OCI-M1 (cell line): ENCODE data around the gene TEX51.
A peak's percentile ranks its signal among the peaks of the same experiment; 100 is the strongest.

ENCODE experiments used
- DNase-seq: peaks from one replicate; lab custom pipeline; 2025; lab: John Stamatoyannopoulos, UW

The TEX51 gene

GRCh38 chr2:126879348-126880298 lies 19.1 kb upstream of the TEX51 start:
- no peak for DNase-seq

GRCh38 chr2:126880324-126880723 lies 18.4 kb upstream of the TEX51 start:
- no peak for DNase-seq

DNA sequence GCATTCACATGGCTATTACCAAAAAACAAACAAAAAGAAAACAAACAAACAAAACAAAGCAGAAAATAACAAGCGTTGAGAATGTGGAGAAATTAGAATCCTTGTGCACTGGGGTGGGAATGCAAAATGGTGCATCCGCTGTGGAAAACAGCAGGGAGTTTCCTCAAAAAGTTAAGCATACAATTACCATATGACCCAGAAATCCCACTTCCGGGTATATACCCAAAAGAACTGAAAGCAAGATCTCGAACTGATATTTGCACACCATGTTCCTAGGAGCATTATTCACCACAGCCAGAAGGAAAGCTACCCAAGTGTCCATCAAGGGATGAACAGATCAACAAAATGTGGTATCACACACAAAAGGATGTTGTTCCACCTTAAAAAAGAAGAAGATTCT lies 17.9 kb upstream of the TEX51 start:
- no peak for DNase-seq

DNA sequence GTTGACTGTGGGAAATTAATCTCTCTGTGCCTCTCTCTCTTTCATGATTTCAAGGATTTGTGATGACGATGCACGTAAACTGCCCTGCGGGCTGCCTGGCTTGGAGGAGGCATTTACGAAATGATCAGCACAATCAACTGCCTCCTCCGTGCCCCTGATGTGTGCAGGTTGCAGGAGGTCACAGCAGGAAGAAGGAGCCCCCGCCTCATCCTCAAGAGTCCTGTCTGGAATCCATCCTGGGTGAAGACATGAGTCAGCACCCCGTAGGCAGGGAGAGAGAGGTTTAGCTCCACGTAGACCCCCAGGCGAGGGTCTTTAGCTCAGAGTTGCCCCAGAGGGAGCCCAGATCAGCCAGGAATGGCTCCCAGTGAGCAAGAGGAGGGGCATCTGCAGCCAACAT lies 17.1 kb upstream of the TEX51 start:
- no peak for DNase-seq

DNA sequence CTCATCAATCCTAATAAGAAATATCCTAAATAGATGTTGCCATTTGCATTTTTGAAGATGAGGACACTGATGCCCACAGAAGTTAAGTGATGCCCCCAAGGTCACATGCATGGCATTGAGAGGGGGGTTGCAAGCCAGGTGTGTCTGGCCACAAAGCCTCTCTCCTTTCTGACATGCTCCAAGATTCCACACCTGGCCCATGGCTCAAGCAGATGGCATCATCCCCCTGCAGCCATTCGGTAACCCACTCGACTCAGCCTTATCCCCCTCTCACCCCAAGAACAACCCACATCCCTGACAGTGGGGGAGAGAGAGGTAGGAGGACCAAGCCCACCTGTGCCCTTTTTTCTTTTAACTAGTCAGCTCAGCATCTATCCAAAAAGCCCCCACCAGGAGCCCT lies 16.5 kb upstream of the TEX51 start:
- no peak for DNase-seq

DNA sequence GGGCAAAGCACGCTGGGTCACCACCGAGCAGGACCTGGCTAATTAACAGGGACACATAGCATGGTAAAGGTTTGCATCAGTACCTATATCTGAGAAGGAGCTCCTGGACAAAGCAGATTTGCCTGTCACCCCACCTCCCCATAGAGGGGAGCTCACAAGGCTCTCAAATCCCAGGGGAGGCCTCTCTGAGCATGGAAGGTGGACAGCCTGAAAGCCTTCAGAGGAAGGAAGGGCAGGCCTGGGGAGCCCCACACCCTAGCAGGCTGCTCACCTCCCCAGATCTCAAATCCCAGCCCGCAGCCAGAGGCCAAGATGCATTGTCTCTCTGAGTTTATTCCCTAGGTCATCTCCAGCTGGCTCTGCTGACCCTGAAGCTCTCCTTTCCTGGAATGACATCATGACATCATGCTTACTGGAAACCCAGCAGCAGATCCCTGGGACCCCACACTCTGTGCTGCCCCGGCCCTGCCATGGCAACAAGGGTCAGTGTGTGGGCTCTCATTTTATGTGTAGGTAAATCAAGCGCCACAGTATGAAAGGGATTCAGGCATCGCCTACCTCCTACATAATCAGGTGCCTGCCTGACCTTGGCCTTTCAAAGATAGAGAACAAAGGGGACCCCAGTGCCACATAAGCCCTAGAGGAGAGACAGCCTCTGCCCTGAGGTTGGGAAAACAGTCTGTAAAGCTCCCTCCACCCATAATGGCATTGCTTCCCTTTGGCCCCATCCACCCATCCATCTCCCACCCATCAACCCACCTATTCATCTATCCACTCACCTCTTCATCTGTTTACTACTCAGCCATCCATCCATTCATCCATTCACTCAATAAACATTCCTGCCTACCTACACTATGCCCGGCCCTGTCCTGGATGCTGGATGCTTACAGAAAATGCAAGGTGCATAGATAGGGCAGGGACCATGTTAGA lies 15.7 kb upstream of the TEX51 start:
- DNase-seq = no peak

DNA sequence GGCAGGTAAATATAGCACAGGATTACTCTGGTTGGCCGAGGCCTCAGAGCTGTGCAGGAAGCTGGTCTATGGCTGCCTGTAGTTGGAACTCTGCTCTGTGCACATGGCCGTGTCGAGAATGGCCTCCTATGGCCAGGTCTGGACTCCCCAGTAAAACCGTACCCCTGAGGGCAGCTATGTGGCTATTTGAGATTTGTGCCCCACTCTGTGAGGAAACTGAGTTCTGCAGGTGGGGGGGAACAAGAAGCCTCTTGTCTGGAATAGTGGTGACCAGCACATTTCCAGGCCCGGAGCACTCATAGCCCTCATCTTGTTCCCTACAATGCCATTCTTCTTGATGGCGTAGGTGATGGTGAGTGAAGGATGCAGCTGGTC lies 15.0 kb upstream of the TEX51 start:
- no peak for DNase-seq

DNA sequence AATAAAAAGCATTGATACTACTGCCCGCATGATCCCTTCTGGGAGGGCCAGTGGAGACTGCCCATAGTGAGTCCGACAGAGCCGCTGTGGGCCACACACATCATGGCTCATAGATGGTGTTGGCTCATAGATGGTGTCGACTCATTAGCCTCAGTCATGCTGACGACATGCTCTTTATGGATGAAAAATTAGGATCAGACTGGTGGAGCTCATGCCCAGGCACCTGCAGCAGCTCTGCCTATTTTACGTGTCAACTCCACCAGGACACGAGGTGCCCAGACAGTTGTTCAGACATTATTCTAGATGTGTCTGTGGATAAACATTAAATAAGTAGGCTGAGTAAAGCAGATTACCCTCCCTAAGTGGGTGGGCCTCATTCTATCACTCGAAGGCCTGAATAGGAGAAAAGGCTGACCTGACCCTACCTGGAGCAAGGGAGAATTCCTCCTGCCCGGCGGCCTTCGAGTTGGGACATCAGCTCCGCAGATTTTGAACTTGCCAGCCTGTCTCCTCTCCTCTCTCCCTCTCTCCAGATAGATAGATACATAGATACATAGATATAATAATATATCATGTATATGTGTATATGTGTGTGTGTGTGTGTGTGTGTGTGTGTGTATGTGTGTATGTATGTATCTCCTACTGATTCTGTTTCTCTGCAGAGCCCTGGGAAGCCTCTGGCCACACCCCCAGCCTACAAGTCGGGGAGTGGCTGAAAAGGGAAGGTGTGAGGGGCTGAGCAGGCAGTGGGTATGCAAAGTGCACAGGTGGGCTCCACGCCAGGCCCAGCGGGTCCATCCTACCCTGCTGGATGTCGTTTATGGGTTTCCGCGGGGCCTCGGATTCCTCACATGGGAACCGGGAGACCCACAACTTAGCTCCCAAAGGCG lies 13.6 kb upstream of the TEX51 start:
- no peak for DNase-seq

- DNase-seq = no peak
These were observed 12.9 kb upstream of the TEX51 start for GRCh38 chr2:126885751-126886210.

DNA sequence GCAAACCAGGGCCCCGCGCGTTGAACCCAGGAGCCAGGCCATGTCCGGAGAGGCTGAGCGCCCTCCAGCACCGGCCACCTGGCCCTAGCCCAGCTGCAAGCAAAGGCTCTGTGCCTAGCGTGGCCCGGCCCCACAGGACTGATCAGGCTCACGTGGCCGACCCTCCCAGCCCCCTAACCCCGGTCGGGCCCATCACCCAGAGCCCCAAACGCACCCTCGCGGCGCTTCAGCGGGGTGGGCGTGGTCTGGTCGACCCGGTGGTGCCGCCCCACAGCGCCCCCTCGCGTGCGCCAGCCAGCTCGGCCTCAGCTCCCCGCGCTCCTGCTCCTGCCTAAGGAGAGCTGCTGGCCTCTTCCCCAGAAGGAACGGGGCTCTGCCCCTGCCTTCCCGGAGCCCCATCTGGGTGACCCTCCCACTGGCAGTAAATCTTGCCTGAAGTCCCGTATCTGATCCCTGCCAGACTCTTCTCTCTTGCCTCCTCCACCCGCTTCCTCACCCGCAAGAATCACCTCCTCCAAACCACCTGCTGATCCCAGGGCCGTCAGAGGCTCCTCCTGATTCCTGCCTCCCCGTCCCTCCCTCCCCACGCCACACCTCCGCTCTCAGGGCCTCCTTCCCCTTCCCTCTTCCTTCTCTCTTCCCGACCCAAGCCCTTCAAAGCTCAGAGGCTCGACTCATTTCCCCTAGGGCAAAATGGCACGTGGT lies 12.3 kb upstream of the TEX51 start:
- DNase-seq = peak; percentile 42

- DNase-seq = no peak
These were observed 11.8 kb upstream of the TEX51 start for GRCh38 chr2:126886916-126887280.

- no peak for DNase-seq
These were observed 11.2 kb upstream of the TEX51 start for GRCh38 chr2:126887506-126887905.

- no peak for DNase-seq
These were observed 10.6 kb upstream of the TEX51 start for GRCh38 chr2:126888046-126888445.

- DNase-seq = no peak
These were observed 9.6 kb upstream of the TEX51 start for GRCh38 chr2:126889071-126889470.

DNA sequence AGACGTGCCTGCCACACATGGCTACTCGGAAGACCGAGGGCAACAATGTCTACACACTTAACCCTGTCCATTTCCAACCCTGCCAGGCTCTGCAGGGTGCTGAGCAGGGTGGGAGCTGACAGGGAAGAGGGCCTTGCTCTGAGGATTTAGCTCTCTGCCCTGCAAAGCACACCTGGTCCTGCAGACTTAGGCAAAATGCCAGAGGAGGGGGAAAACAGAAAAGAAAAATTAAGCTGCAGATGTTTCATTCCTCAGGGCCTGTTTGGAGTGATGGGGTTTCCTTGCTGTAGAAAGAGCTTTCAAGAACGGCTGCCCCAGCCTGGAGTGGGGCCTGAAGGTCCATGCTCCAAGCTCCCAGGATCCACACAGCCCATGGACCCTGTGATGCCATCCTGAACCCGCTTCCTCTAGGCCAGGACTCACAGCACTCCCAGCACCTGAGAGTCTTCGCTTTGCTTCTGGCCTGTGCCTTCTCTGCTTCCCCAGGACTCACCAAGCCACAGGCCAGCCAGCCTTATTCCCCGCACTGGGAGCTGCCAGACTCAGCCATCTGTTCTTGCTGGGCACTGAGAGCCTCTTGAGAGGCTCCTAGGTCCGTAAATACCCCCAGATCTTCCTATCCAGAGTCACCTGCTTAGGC lies 9.1 kb upstream of the TEX51 start:
- no peak for DNase-seq

GRCh38 chr2:126890136-126890510 lies 8.6 kb upstream of the TEX51 start:
- DNase-seq = no peak

DNA sequence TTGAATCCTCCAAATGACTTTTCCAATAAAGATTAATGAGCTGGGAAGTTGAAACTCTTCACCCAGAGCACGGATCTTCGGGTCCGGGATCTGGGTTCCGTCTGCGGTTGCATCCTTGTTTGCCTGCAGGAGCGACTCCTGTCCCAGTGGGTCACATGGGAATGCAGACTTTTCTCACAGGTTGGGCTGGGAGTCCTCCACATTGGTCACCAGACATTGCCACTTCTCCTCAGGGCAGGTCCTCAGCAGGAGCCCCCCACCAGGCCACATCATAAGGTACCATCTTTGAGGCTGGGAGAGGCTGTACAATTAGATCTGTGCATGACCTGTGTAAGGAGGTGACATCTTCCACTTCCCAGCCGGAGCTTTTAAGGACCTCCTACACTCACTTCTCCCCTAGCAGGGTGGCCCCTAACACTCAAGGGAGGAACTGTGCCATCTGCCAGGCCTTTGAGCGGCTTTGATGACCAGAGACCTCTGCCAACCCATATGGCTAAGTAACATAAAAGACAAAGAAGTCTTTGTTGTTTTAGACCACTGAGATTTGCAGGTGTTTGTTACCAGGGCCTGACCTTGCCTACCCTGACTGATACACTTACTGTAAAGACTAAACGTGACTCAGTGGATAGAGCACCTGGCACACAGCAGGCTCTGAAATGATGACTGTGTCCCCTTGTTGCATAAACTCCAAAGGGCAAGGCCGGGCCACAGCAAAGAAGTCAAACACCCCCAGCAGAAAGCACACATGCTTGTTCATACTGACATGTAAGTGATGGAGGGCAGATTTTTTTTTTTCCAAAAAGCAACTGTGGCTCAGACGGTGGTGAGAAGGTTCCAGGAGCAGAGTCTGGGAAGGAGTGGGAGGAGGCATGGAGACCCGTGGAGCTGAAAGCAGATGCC lies 7.9 kb upstream of the TEX51 start:
- DNase-seq = no peak

GRCh38 chr2:126891681-126892500 lies 6.8 kb upstream of the TEX51 start:
- no peak for DNase-seq

GRCh38 chr2:126893153-126893552 lies 5.5 kb upstream of the TEX51 start:
- DNase-seq = no peak
